HCT116 (cell line): Measurements from ENCODE around the gene TMEM260. TPM values are rescaled to one million over a fixed set of nuclear protein-coding genes. Genes with fewer than 3 reads are reported as not detected.

Experiments
- ATAC-seq: fragments of 200-7000 bp; cut with Tn5 transposase; 2 replicates; pipeline ENCODE4 v1.9.1; 2020; ENCODE audit warnings: mild to moderate bottlenecking, moderate library complexity
- BruUV-seq: library from RNA; stranded (reverse); fragments of 400-500 nt; replicated peaks from 2 replicates; lab custom pipeline; 2021; lab: Mats Ljungman, UMichigan
- CTCF ChIA-PET: fragments of 300-600 bp; sonication (Branson Sonifier 250); formaldehyde crosslinking; loops from one replicate; lab custom pipeline; 2021; ENCODE audit warnings: antibody characterized with exemption; lab: Charles Lee
- POLR2A ChIA-PET: fragments of 300-600, 350-600 bp; sonication (Branson Sonifier 250); formaldehyde crosslinking; loops from one replicate; lab custom pipeline; 2021; ENCODE audit warnings: antibody characterized with exemption; lab: Charles Lee
- RAD21 ChIA-PET, 2 experiments: fragments of 300-600 bp; sonication (Branson Sonifier 250); formaldehyde crosslinking; loops; one replicate each; lab custom pipeline; 2023; ENCODE audit warnings: low total read pairs in 2 of 2; ENCODE audit not compliant: uncharacterized antibody in 2 of 2, unreplicated experiment in 2 of 2, low non-redundant PET in 1 of 2; lab: Charles Lee
- DNase-seq: peaks from one replicate; pipeline ENCODE4 v3.0.0-alpha.2; 2010; ENCODE audit warnings: low read depth, low spot score
- H2AFZ ChIP-seq: fragments of 200-600 bp; shearing (Covaris generic), sonication (generic); 2 replicates; pipeline ENCODE4 v1.6.1; 2017; ENCODE audit warnings: low read depth, mixed run types, mixed read lengths, antibody characterized with exemption, low read length; ENCODE audit not compliant: poor library complexity, severe bottlenecking
- H3K27ac ChIP-seq: 2 replicates; pipeline ENCODE4 v1.5.1; 2012; ENCODE audit warnings: low read depth, low read length
- H3K27me3 ChIP-seq: fragments of 200-600 bp; sonication (generic); 2 replicates; pipeline ENCODE4 v1.6.1; 2016; ENCODE audit warnings: mixed run types, low read length, mixed read lengths; ENCODE audit not compliant: insufficient read depth
- H3K36me3 ChIP-seq, 2 experiments: fragments of 200-500 bp in 1 of 2; fragments of 200-600 bp in 1 of 2; sonication (Bioruptor generic) in 1 of 2; sonication (generic) in 1 of 2; 2 replicates each; pipeline versions ENCODE4 v1.5.1 to v1.6.1; 2014 to 2016; ENCODE audit warnings: low read length in 2 of 2, inconsistent platforms in 1 of 2, mixed read lengths in 1 of 2, mixed run types in 1 of 2; ENCODE audit not compliant: insufficient read depth in 2 of 2, control insufficient read depth in 1 of 2
- H3K4me1 ChIP-seq, 2 experiments: fragments of 200-600 bp in 1 of 2; sonication (generic) in 1 of 2; 2 replicates each; pipeline versions ENCODE4 v1.5.1 to v1.6.1; 2012 to 2017; ENCODE audit warnings: low read length in 2 of 2, inconsistent platforms in 1 of 2, mild to moderate bottlenecking in 1 of 2, mixed read lengths in 1 of 2, mixed run types in 1 of 2, moderate library complexity in 1 of 2; ENCODE audit not compliant: insufficient read depth in 2 of 2, control insufficient read depth in 1 of 2
- H3K4me2 ChIP-seq: fragments of 200-600 bp; sonication (generic); 2 replicates; pipeline ENCODE4 v1.6.1; 2017; ENCODE audit warnings: mixed run types, low read length, mixed read lengths
- H3K4me3 ChIP-seq, 2 experiments: fragments of 200-600 bp in 1 of 2; sonication (generic) in 1 of 2; replicated peaks in 1 of 2; 2 replicates each; pipeline ENCODE4 v1.5.1; 2011 to 2016; ENCODE audit warnings: low read length in 2 of 2, control low read depth in 1 of 2, low read depth in 1 of 2, mild to moderate bottlenecking in 1 of 2, mixed read lengths in 1 of 2, mixed run types in 1 of 2
- H3K79me2 ChIP-seq: fragments of 200-600 bp; sonication (generic); 2 replicates; pipeline ENCODE4 v1.6.1; 2017; ENCODE audit warnings: mild to moderate bottlenecking, mixed run types, low read length, moderate library complexity, mixed read lengths; ENCODE audit not compliant: insufficient read depth
- H3K9ac ChIP-seq: fragments of 200-600 bp; sonication (generic); 2 replicates; pipeline ENCODE4 v1.6.1; 2016; ENCODE audit warnings: low read length, mixed read lengths
- H3K9me2 ChIP-seq: fragments of 200-600 bp; sonication (generic), shearing (Covaris generic); 2 replicates; pipeline ENCODE4 v1.6.1; 2017; ENCODE audit warnings: mixed run types, mild to moderate bottlenecking, moderate library complexity; ENCODE audit not compliant: insufficient read depth
- H3K9me3 ChIP-seq, 2 experiments: fragments of 200-500 bp in 1 of 2; fragments of 200-600 bp in 1 of 2; sonication (Bioruptor generic) in 1 of 2; sonication (generic) in 1 of 2; 2 replicates each; pipeline ENCODE4 v1.6.1; 2014 to 2017; ENCODE audit warnings: low read length in 2 of 2, mixed read lengths in 2 of 2, inconsistent platforms in 1 of 2, low read depth in 1 of 2, mild to moderate bottlenecking in 1 of 2, mixed run types in 1 of 2, moderate library complexity in 1 of 2; ENCODE audit not compliant: control insufficient read depth in 1 of 2, insufficient read depth in 1 of 2
- H4K20me1 ChIP-seq: fragments of 200-600 bp; sonication (generic), shearing (Covaris generic); 2 replicates; pipeline ENCODE4 v1.6.1; 2017; ENCODE audit warnings: mixed run types, mild to moderate bottlenecking, moderate library complexity; ENCODE audit not compliant: insufficient read depth
- ATF3 ChIP-seq: IDR thresholded peaks from 2 replicates; pipeline ENCODE4 v1.6.1; 2012
- CEBPB ChIP-seq: IDR thresholded peaks from 2 replicates; pipeline ENCODE4 v1.6.1; 2012; ENCODE audit warnings: low read depth
- EGR1 ChIP-seq: IDR thresholded peaks from 2 replicates; pipeline ENCODE4 v1.6.1; 2012; ENCODE audit warnings: low read depth
- EZH2 ChIP-seq: fragments of 200-600 bp; sonication (generic); IDR thresholded peaks from 2 replicates; pipeline ENCODE4 v1.6.1; 2017; ENCODE audit warnings: antibody characterized with exemption, mixed run types
- JUND ChIP-seq: IDR thresholded peaks from 2 replicates; pipeline ENCODE4 v1.6.1; 2012
- MAX ChIP-seq: IDR thresholded peaks from 2 replicates; pipeline ENCODE4 v1.6.1; 2012
- POLR2A ChIP-seq: IDR thresholded peaks from 2 replicates; pipeline ENCODE4 v1.7.0; 2011; ENCODE audit warnings: borderline replicate concordance; ENCODE audit not compliant: insufficient read depth, insufficient read length; ENCODE audit errors: extremely low read depth
- POLR2AphosphoS5 ChIP-seq: IDR thresholded peaks from 2 replicates; pipeline ENCODE4 v1.6.1; 2011; ENCODE audit warnings: mild to moderate bottlenecking, low read depth, low read length, moderate library complexity
- SP1 ChIP-seq: IDR thresholded peaks from 2 replicates; pipeline ENCODE4 v1.6.1; 2012; ENCODE audit warnings: low read depth
- SRF ChIP-seq: IDR thresholded peaks from 2 replicates; pipeline ENCODE4 v1.6.1; 2012; ENCODE audit warnings: low read depth
- TCF7L2 ChIP-seq: IDR thresholded peaks from 2 replicates; pipeline ENCODE4 v1.7.0; 2011; ENCODE audit warnings: borderline replicate concordance, inconsistent platforms; ENCODE audit not compliant: insufficient read depth, insufficient read length; ENCODE audit errors: extremely low read depth
- YY1 ChIP-seq: IDR thresholded peaks from 2 replicates; pipeline ENCODE4 v1.6.1; 2011; ENCODE audit warnings: low read length, low read depth, moderate library complexity, mild to moderate bottlenecking; ENCODE audit not compliant: insufficient replicate concordance; ENCODE audit errors: extremely low read depth
- intact Hi-C: fragments of 100-400 bp; cut with micrococcal nuclease; formaldehyde crosslinking; loops from 2 replicates; pipeline ENCODE4 v1.10.0; 2022
- total RNA-seq: library from RNA; stranded (reverse); gene quantifications from one replicate; pipeline ENCODE4 v1.2.1, GENCODE V29; 2021; ENCODE audit not compliant: unreplicated experiment

TMEM260 gene
- total RNA-seq, 1 experiment from 2014 or later, result 12.5 TPM

- no peaks in the 10 kb centered on the region for H3K4me1 ChIP-seq
- no peak overlapping the region for H3K4me2 ChIP-seq
- H3K9me2 ChIP-seq, result no peaks in the 10 kb centered on the region
- H3K27me3 ChIP-seq, result no peaks in the 10 kb centered on the region
- no peak overlapping the region for H3K27ac ChIP-seq
- POLR2A ChIA-PET, result no interaction called here
- no peaks in the 10 kb centered on the region for H3K79me2 ChIP-seq
- intact Hi-C loops, result no loop called here
- H4K20me1 ChIP-seq, result no peaks in the 10 kb centered on the region
- ATAC-seq, result no peak
- RAD21 ChIA-PET, result no interaction called here
- no peak for DNase-seq
- no TSS peak for BruUV-seq
- H3K9me3 ChIP-seq, result no peaks in the 10 kb centered on the region
- H3K4me3 ChIP-seq, result no peak overlapping the region
- no peak overlapping the region for H3K9ac ChIP-seq
- no peak overlapping the region for H2AFZ ChIP-seq
- H3K36me3 ChIP-seq, result no peaks in the 10 kb centered on the region
- no peak for TF ChIP-seq SRF
- no peak for TF ChIP-seq SP1
- CTCF ChIA-PET, result no interaction called here
These were observed 70.5 kb downstream of the TMEM260 start for GRCh38 chr14:56650048-56650447.

- CTCF ChIA-PET, result interaction anchor here (0.5 to 0.6 kb wide), 2 partner anchors 10 to 101 kb away, joined by 3 to 4 read pairs; no protein-coding TSS in a partner anchor
These were observed 71.4 kb downstream of the TMEM260 start for GRCh38 chr14:56650979-56651378.

More at GRCh38 chr14:56650979-56651378, 71.4 kb downstream of the TMEM260 start:
- H3K27me3 ChIP-seq, result no peaks in the 10 kb centered on the region
- no peaks in the 10 kb centered on the region for H3K79me2 ChIP-seq
- no peak overlapping the region for H3K4me3 ChIP-seq
- TF ChIP-seq EGR1, result no peak
- TF ChIP-seq POLR2AphosphoS5, result no peak
- no peak for TF ChIP-seq JUND
- TF ChIP-seq YY1, result no peak
- TF ChIP-seq ATF3, result no peak
- TF ChIP-seq EZH2, result no peak
- no peak for TF ChIP-seq MAX
- TF ChIP-seq POLR2A, result no peak
- TF ChIP-seq TCF7L2, result no peak
- TF ChIP-seq CEBPB, result no peak
- no peaks in the 10 kb centered on the region for H3K9me3 ChIP-seq
- ATAC-seq (no peak), DNase-seq (no peak)
- POLR2A ChIA-PET, result no interaction called here
- no TSS peak for BruUV-seq
- H3K9ac ChIP-seq, result no peak overlapping the region
- H3K27ac ChIP-seq, result no peak overlapping the region
- H3K4me1 ChIP-seq, result no peaks in the 10 kb centered on the region
- no peak overlapping the region for H3K4me2 ChIP-seq
- H4K20me1 ChIP-seq, result no peaks in the 10 kb centered on the region
- H3K9me2 ChIP-seq, result no peaks in the 10 kb centered on the region
- RAD21 ChIA-PET, result no interaction called here
- H3K36me3 ChIP-seq, result no peaks in the 10 kb centered on the region
- no peak overlapping the region for H2AFZ ChIP-seq
- intact Hi-C loops, result no loop called here
